Measurements from ENCODE around the gene GRPEL1. TPM values are rescaled to one million over a fixed set of nuclear protein-coding genes. Genes with fewer than 3 reads are reported as not detected.

Gene GRPEL1
- total RNA-seq, 1 experiment from 2014 or later: 74.5 TPM

DNA sequence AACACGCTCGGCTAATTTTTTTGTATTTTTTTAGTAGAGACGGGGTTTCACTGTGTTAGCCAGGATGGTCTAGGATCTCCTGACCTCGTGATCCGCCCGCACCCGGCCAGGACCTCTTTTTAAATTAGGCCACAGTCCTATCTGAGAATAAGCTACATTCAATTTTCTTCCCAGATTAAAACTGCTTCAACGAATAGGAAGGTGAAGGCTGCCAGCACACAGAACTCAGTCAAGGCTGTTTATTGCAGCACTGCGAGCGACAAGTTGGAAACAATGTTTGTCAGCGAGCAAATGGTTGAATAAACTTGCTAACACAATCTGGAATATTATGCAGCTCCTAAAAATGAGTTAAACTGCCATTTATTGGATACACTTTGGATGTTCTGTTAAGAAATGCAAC is 1.9 kb downstream of the GRPEL1 start:
- TF ChIP-seq EZH2 (IDR thresholded peaks at IDR 0.05; ENCODE audit: low read length, unreplicated experiment) (no peak), EZH2phosphoT487 (IDR thresholded peaks at IDR 0.05; ENCODE audit: borderline replicate concordance, low read length) (no peak)
- TF ChIP-seq, protein P1, sequence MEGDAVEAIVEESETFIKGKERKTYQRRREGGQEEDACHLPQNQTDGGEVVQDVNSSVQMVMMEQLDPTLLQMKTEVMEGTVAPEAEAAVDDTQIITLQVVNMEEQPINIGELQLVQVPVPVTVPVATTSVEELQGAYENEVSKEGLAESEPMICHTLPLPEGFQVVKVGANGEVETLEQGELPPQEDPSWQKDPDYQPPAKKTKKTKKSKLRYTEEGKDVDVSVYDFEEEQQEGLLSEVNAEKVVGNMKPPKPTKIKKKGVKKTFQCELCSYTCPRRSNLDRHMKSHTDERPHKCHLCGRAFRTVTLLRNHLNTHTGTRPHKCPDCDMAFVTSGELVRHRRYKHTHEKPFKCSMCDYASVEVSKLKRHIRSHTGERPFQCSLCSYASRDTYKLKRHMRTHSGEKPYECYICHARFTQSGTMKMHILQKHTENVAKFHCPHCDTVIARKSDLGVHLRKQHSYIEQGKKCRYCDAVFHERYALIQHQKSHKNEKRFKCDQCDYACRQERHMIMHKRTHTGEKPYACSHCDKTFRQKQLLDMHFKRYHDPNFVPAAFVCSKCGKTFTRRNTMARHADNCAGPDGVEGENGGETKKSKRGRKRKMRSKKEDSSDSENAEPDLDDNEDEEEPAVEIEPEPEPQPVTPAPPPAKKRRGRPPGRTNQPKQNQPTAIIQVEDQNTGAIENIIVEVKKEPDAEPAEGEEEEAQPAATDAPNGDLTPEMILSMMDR (conservative IDR thresholded peaks at IDR 0.05; ENCODE audit: low read depth, low read length): no peak
- no peak overlapping the region for H2AFZ ChIP-seq (ENCODE audit: low read length)
- no peaks in the 10 kb centered on the region for H3K27me3 ChIP-seq (ENCODE audit: low read length)
- peak overlapping the region; percentile 98; the same call in 1 of the 2 replicates for H3K9ac ChIP-seq (ENCODE audit: low read length)
- H3K27ac ChIP-seq (ENCODE audit: low read length): no peak overlapping the region
- H3F3A ChIP-seq (ENCODE audit: low read length, unreplicated experiment): no peaks in the 10 kb centered on the region
- peak overlapping the region; percentile 96 for H3K4me3 ChIP-seq (ENCODE audit: low read length)
- H3K9me3 ChIP-seq (ENCODE audit: low read length): no peaks in the 10 kb centered on the region
- intact Hi-C loops (cut with micrococcal nuclease): loop anchor here (5.0 kb wide), 1 partner anchor 79 kb away; no protein-coding TSS in a partner anchor
- ChIA-PET CTCF (no interaction called here), POLR2A (ENCODE audit: unreplicated experiment) (interaction anchor here (0.5 kb wide), 1 partner anchor 157 kb away, joined by 3 read pairs; the partner anchor contains the start of gene TBC1D14)
- peaks cover 41% of the 10 kb centered on the region for H4K20me1 ChIP-seq (ENCODE audit: low read length)
- H3K4me2 ChIP-seq (ENCODE audit: low read length): peak overlapping the region; percentile 95
- H3K9me2 ChIP-seq (replicated peaks; ENCODE audit: low read length): no peaks in the 10 kb centered on the region
- H3K79me2 ChIP-seq (ENCODE audit: low read length): peaks cover 52% of the 10 kb centered on the region
- ATAC-seq (no peak), DNase-seq (no peak)
- BruUV-seq (replicated peaks): no TSS peak
- H3K4me1 ChIP-seq (ENCODE audit: insufficient read depth, low read length): peaks cover 17% of the 10 kb centered on the region; the same call in 1 of the 2 replicates
- H3K36me3 ChIP-seq (ENCODE audit: low read depth, low read length): peaks cover 35% of the 10 kb centered on the region

- ChIA-PET CTCF (no interaction called here), POLR2A (ENCODE audit: unreplicated experiment) (no interaction called here)
- Histone ChIP-seq H3K9me3 (ENCODE audit: low read length) (no peaks in the 10 kb centered on the region), H2AFZ (ENCODE audit: low read length) (no peak overlapping the region), H3K36me3 (ENCODE audit: low read depth, low read length) (peaks cover 58% of the 10 kb centered on the region), H3K9ac (ENCODE audit: low read length) (no peak overlapping the region), H3K79me2 (ENCODE audit: low read length) (peaks cover 51% of the 10 kb centered on the region), H3K4me3 (ENCODE audit: low read length) (no peak overlapping the region), H3K4me1 (ENCODE audit: insufficient read depth, low read length) (peaks cover 12% of the 10 kb centered on the region; the same call in 1 of the 2 replicates), H3K4me2 (ENCODE audit: low read length) (no peak overlapping the region), H3K9me2 (replicated peaks; ENCODE audit: low read length) (no peaks in the 10 kb centered on the region), H3K27me3 (ENCODE audit: low read length) (no peaks in the 10 kb centered on the region), H4K20me1 (ENCODE audit: low read length) (peaks cover 41% of the 10 kb centered on the region), H3F3A (ENCODE audit: low read length, unreplicated experiment) (no peaks in the 10 kb centered on the region), H3K27ac (ENCODE audit: low read length) (no peak overlapping the region)
- no peak for TF ChIP-seq EZH2phosphoT487 (IDR thresholded peaks at IDR 0.05; ENCODE audit: borderline replicate concordance, low read length)
- TF ChIP-seq EZH2 (IDR thresholded peaks at IDR 0.05; ENCODE audit: low read length, unreplicated experiment): no peak
- TF ChIP-seq, protein P1 (conservative IDR thresholded peaks at IDR 0.05; ENCODE audit: low read depth, low read length): no peak
- intact Hi-C loops (cut with micrococcal nuclease): no loop called here
- BruUV-seq (replicated peaks): no TSS peak
- ATAC-seq: no peak
- no peak for DNase-seq
These were observed 4.5 kb downstream of the GRPEL1 start for GRCh38 chr4:7063362-7063761.

DNA sequence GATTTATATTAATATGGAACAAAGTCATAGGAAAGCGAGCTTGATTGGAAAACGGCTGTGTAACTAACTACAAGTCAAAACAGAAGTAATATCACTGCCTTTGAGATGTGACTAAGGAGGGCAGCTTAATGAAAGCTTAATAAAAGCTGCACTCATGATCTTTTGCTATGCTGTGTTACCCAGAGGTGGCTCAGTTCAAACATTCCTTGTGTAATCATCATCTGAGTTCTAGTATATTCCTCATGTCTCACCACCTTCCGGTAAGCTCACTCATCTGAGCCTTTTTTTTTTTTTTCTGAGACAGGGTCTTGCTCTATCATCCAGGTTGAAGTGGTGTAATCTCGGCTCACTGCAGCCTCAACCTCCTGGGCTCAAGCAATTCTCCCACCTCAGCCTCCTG is 5.0 kb downstream of the GRPEL1 start:
- ChIA-PET CTCF (no interaction called here), POLR2A (ENCODE audit: unreplicated experiment) (no interaction called here)
- Histone ChIP-seq H3K9me2 (replicated peaks; ENCODE audit: low read length) (no peaks in the 10 kb centered on the region), H3K4me3 (ENCODE audit: low read length) (no peak overlapping the region), H2AFZ (ENCODE audit: low read length) (no peak overlapping the region), H3K27ac (ENCODE audit: low read length) (no peak overlapping the region), H3F3A (ENCODE audit: low read length, unreplicated experiment) (no peaks in the 10 kb centered on the region), H3K9me3 (ENCODE audit: low read length) (no peaks in the 10 kb centered on the region), H3K27me3 (ENCODE audit: low read length) (no peaks in the 10 kb centered on the region), H3K79me2 (ENCODE audit: low read length) (peaks cover 50% of the 10 kb centered on the region), H3K36me3 (ENCODE audit: low read depth, low read length) (peaks cover 58% of the 10 kb centered on the region), H3K9ac (ENCODE audit: low read length) (no peak overlapping the region), H3K4me1 (ENCODE audit: insufficient read depth, low read length) (peaks cover 12% of the 10 kb centered on the region; the same call in 1 of the 2 replicates), H3K4me2 (ENCODE audit: low read length) (no peak overlapping the region), H4K20me1 (ENCODE audit: low read length) (peaks cover 41% of the 10 kb centered on the region)
- ATAC-seq (no peak), DNase-seq (no peak)
- TF ChIP-seq EZH2 (IDR thresholded peaks at IDR 0.05; ENCODE audit: low read length, unreplicated experiment): no peak
- TF ChIP-seq EZH2phosphoT487 (IDR thresholded peaks at IDR 0.05; ENCODE audit: borderline replicate concordance, low read length): no peak
- TF ChIP-seq, protein P1 (conservative IDR thresholded peaks at IDR 0.05; ENCODE audit: low read depth, low read length): no peak
- intact Hi-C loops (cut with micrococcal nuclease): no loop called here
- no TSS peak for BruUV-seq (replicated peaks)
